Smooth muscle cell (in vitro differentiated cells): ENCODE measurements around the gene SLC25A18. TPM values are rescaled to one million over a fixed set of nuclear protein-coding genes. Genes with fewer than 3 reads are reported as not detected.

ENCODE experiments used
- DNase-seq: peaks from one replicate; lab custom pipeline; 2025; ENCODE audit not compliant: unreplicated experiment; lab: John Stamatoyannopoulos, UW
- H2AFZ ChIP-seq: fragments of 200-600 bp; sonication (generic); 2 replicates; pipeline ENCODE4 v1.6.0; 2016; ENCODE audit warnings: antibody characterized with exemption, low read depth, mild to moderate bottlenecking
- H3F3A ChIP-seq: fragments of 200-600 bp; sonication (generic); 2 replicates; pipeline ENCODE4 v1.6.0; 2017; ENCODE audit warnings: antibody characterized with exemption, low read depth
- H3K27ac ChIP-seq: fragments of 200-600 bp; sonication (generic); 2 replicates; pipeline ENCODE4 v1.5.1; 2016; ENCODE audit warnings: low read depth, mild to moderate bottlenecking
- H3K27me3 ChIP-seq: fragments of 200-600 bp; sonication (generic); 2 replicates; pipeline ENCODE4 v1.6.1; 2016; ENCODE audit warnings: low read depth, mild to moderate bottlenecking
- H3K36me3 ChIP-seq: fragments of 200-600 bp; sonication (generic); 2 replicates; pipeline ENCODE4 v1.5.1; 2016; ENCODE audit warnings: low read depth
- H3K4me1 ChIP-seq: fragments of 200-600 bp; sonication (generic); 2 replicates; pipeline ENCODE4 v1.5.1; 2016; ENCODE audit warnings: low read depth
- H3K4me2 ChIP-seq: fragments of 200-600 bp; sonication (generic); 2 replicates; pipeline ENCODE4 v1.6.0; 2016; ENCODE audit warnings: mild to moderate bottlenecking
- H3K4me3 ChIP-seq: fragments of 200-600 bp; sonication (generic); 2 replicates; pipeline ENCODE4 v1.5.1; 2016; ENCODE audit warnings: mild to moderate bottlenecking
- H3K79me2 ChIP-seq: fragments of 200-600 bp; sonication (generic); 2 replicates; pipeline ENCODE4 v1.6.0; 2016; ENCODE audit warnings: low read depth, mild to moderate bottlenecking
- H3K9ac ChIP-seq: fragments of 200-600 bp; sonication (generic); 2 replicates; pipeline ENCODE4 v1.6.0; 2016; ENCODE audit warnings: low read depth
- H3K9me3 ChIP-seq: fragments of 200-600 bp; sonication (generic); replicated peaks from 2 replicates; pipeline ENCODE4 v1.5.1; 2016; ENCODE audit warnings: low read depth
- H4K20me1 ChIP-seq: fragments of 200-600 bp; sonication (generic); 2 replicates; pipeline ENCODE4 v1.6.0; 2016; ENCODE audit warnings: low read depth
- WGBS: methylation state at CpG from one replicate; pipeline ENCODE4 v1.1.7; 2016; ENCODE audit warnings: low lambda C conversion rate; 5-methylcytosine and 5-hydroxymethylcytosine counted together
- polyA plus RNA-seq: library from polyadenylated mRNA; unstranded; fragments of >200 nt; fragmentation: Nextera tagmentation; extraction: Ambion mirVana; gene quantifications from 2 replicates; pipeline ENCODE4 v1.2.1, GENCODE V29; 2016
- total RNA-seq: library from RNA; depleted of rRNA; stranded (reverse); fragments of >200 nt; gene quantifications from 2 replicates; pipeline ENCODE4 v1.2.3, GENCODE V29; 2014
- TF ChIP-seq, protein P1 (sequence below): fragments of 200-600 bp; sonication (generic); IDR thresholded peaks from 2 replicates; pipeline ENCODE4 v1.5.1; 2017; ENCODE audit warnings: borderline replicate concordance, mild to moderate bottlenecking, antibody characterized with exemption; ENCODE audit not compliant: insufficient read depth, poor library complexity, severe bottlenecking

The SLC25A18 gene
- total and polyA plus RNA-seq, 2 experiments from 2014 or later = 0.06 to 0.31 TPM

DNA sequence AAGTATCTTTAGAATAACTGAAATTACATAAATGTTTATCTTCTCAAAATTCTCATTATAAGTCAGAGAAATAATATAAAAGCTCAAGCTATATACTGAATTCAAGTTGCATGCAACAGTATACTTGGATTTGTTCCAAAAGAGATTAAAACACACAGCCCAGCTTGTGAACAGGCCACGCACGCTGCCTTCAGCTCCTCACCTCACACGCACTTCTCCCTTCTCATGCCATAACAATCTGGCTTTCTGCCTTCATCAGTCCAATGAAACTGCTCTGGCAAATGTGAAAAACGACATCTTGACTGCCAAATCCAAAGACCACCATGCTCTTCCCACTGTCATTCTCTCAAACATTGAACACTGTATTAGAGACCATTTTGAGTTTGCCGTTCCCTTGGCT, 43.2 kb downstream of the SLC25A18 start:
- TF ChIP-seq, protein P1, sequence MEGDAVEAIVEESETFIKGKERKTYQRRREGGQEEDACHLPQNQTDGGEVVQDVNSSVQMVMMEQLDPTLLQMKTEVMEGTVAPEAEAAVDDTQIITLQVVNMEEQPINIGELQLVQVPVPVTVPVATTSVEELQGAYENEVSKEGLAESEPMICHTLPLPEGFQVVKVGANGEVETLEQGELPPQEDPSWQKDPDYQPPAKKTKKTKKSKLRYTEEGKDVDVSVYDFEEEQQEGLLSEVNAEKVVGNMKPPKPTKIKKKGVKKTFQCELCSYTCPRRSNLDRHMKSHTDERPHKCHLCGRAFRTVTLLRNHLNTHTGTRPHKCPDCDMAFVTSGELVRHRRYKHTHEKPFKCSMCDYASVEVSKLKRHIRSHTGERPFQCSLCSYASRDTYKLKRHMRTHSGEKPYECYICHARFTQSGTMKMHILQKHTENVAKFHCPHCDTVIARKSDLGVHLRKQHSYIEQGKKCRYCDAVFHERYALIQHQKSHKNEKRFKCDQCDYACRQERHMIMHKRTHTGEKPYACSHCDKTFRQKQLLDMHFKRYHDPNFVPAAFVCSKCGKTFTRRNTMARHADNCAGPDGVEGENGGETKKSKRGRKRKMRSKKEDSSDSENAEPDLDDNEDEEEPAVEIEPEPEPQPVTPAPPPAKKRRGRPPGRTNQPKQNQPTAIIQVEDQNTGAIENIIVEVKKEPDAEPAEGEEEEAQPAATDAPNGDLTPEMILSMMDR = no peak
- 65% methylated on average over 5 of the region's 5 CpGs for WGBS
- no peaks in the 10 kb centered on the region for H3F3A ChIP-seq
- peak; percentile 5 for DNase-seq
- no peak overlapping the region for H3K4me2 ChIP-seq
- no peaks in the 10 kb centered on the region for H3K27me3 ChIP-seq
- no peaks in the 10 kb centered on the region for H3K9me3 ChIP-seq
- H3K27ac ChIP-seq = peak overlapping the region; percentile 76
- no peaks in the 10 kb centered on the region for H3K4me1 ChIP-seq
- no peak overlapping the region for H2AFZ ChIP-seq
- H3K9ac ChIP-seq = peak overlapping the region; percentile 40
- H3K36me3 ChIP-seq = peaks cover 8% of the 10 kb centered on the region
- H3K4me3 ChIP-seq = no peak overlapping the region
- peaks cover 32% of the 10 kb centered on the region for H3K79me2 ChIP-seq
- H4K20me1 ChIP-seq = peaks cover 87% of the 10 kb centered on the region

DNA sequence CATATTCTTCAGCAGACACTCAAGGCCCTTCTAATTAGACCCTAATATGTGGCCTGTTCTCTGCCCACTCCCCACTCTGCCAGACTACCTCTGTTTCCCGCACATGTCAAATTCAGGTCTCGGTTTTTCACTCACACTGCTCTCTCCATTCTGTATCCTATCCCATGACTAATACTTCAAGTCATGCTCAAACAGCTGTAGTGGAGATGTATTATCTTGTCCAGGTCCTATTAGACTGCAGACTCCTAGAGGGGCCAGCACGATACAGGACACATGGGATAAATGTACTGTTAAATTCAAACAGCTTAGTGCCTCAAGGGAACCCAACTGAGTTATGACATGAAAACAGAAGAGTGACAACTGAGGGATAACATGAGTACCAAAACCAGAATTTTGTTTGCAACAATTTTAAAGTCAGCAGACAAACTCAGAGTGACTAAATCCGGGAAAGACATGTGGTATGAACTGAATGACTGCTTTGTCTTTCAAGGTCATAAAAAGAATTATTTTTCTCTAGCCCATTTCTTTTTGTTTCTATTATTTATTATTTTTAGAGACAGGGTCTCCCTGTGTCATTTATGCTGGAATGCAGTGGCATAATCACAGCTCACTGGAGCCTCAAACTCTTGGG, 44.7 kb downstream of the SLC25A18 start:
- no peak for DNase-seq
- Histone ChIP-seq H3K9me3 (no peaks in the 10 kb centered on the region), H4K20me1 (peaks cover 74% of the 10 kb centered on the region), H3K27me3 (no peaks in the 10 kb centered on the region), H3K27ac (peak overlapping the region; percentile 41), H3K9ac (peak overlapping the region; percentile 4), H3K36me3 (peaks cover 14% of the 10 kb centered on the region), H3F3A (no peaks in the 10 kb centered on the region), H3K4me2 (no peak overlapping the region), H3K4me1 (no peaks in the 10 kb centered on the region), H2AFZ (no peak overlapping the region), H3K79me2 (peaks cover 36% of the 10 kb centered on the region), H3K4me3 (no peak overlapping the region)
- 82% methylated on average over 4 of the region's 4 CpGs for WGBS
- TF ChIP-seq, protein P1 = no peak

DNA sequence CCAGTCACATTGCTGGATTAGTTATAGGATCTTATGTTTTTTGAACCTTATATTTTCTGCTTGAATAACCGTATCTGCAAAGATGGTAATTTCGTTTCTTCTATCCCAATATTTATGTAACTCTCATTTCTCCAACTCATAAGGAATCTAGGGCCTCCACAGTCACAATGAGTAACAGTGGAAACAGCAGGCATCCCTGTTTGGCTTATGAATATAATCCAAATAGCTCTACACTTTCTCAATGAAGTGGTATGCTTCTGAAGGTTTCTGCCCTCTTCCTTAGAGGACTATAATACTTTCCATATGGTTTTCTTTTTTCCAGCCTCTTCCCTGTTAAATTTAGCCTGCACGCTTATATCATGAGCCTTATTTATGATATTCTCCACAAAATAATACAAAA, 48.8 kb downstream of the SLC25A18 start:
- TF ChIP-seq, protein P1 = no peak
- H3K27me3 ChIP-seq = no peaks in the 10 kb centered on the region
- no peak overlapping the region for H2AFZ ChIP-seq
- no peak overlapping the region for H3K4me2 ChIP-seq
- no peak for DNase-seq
- no peak overlapping the region for H3K27ac ChIP-seq
- WGBS = 97% methylated on average over 3 of the region's 3 CpGs
- no peaks in the 10 kb centered on the region for H3K9me3 ChIP-seq
- H3K79me2 ChIP-seq = peaks cover 22% of the 10 kb centered on the region
- no peak overlapping the region for H3K4me3 ChIP-seq
- H3K36me3 ChIP-seq = peaks cover 14% of the 10 kb centered on the region
- no peaks in the 10 kb centered on the region for H3F3A ChIP-seq
- H3K4me1 ChIP-seq = no peaks in the 10 kb centered on the region
- H4K20me1 ChIP-seq = peaks cover 60% of the 10 kb centered on the region
- no peak overlapping the region for H3K9ac ChIP-seq

DNA sequence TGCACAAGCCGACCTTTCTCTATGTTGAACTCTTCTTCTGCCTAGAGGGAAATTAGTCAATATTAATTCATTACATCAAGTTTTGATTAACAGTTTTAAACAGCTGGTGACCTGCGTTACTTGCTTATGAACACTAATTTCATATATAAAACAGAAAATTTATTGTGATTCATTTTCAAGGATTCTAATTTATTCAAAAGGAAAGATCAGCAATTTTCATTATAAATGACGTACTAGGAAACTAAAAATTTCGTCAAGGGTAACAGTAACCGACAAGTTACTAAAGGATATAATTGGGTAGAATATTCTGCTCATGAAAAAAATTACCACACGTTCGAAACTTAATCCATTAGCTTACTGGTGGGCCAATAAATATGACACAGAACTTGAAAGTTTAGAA, 50.0 kb downstream of the SLC25A18 start:
- no peaks in the 10 kb centered on the region for H3K9me3 ChIP-seq
- no peaks in the 10 kb centered on the region for H3K27me3 ChIP-seq
- no peaks in the 10 kb centered on the region for H3K4me1 ChIP-seq
- no peak overlapping the region for H3K9ac ChIP-seq
- H3K4me3 ChIP-seq = no peak overlapping the region
- no peak overlapping the region for H3K27ac ChIP-seq
- H3K79me2 ChIP-seq = peaks cover 27% of the 10 kb centered on the region
- no peak overlapping the region for H2AFZ ChIP-seq
- WGBS = 98% methylated on average over 7 of the region's 7 CpGs
- H3K36me3 ChIP-seq = peaks cover 14% of the 10 kb centered on the region
- H4K20me1 ChIP-seq = peaks cover 48% of the 10 kb centered on the region
- no peak overlapping the region for H3K4me2 ChIP-seq
- DNase-seq = no peak
- no peaks in the 10 kb centered on the region for H3F3A ChIP-seq
- TF ChIP-seq, protein P1 = no peak
